ENCODE measurements around the gene SGCD. TPM values are rescaled to one million over a fixed set of nuclear protein-coding genes. Genes with fewer than 3 reads are reported as not detected.

Gene SGCD
- total and polyA plus RNA-seq, 9 of the 15 experiments (the other 6 are each of a cell fraction or from before 2014, with no cell fraction given) = not detected

GRCh38 chr5:156456857-156457256, 129.9 kb downstream of the SGCD start:
- no peaks in the 10 kb centered on the region for H3K27me3 ChIP-seq (ENCODE audit: control insufficient read depth in 2 of 2, insufficient read depth in 2 of 2, low read length in 2 of 2)
- H3K9me3 ChIP-seq (replicated peaks; ENCODE audit: control insufficient read depth, insufficient read depth, low read depth, low read length) = no peaks in the 10 kb centered on the region
- FAIRE-seq = no peak
- H3K4me2 ChIP-seq (ENCODE audit: insufficient read depth, low read length) = no peak overlapping the region
- no peak for DNase-seq (ENCODE audit: extremely low read depth in 1 of 4, low spot score in 3 of 4)
- H3K4me1 ChIP-seq (replicated peaks in 1 of 2; ENCODE audit: control insufficient read depth in 2 of 2, insufficient read depth in 2 of 2, low read length in 2 of 2) = no peaks in the 10 kb centered on the region
- ATAC-seq = no peak
- H3K36me3 ChIP-seq (ENCODE audit: control insufficient read depth, insufficient read depth, low read length) = no peaks in the 10 kb centered on the region
- POLR2A ChIA-PET = no interaction called here
- H3K9me1 ChIP-seq (ENCODE audit: control insufficient read depth, insufficient read depth, low read length) = no peaks in the 10 kb centered on the region
- H3K4me3 ChIP-seq = no peak overlapping the region
- BruUV-seq (replicated peaks) = no TSS peak
- H2AFZ ChIP-seq (ENCODE audit: low read depth, low read length) = no peak overlapping the region
- no peak overlapping the region for H3K27ac ChIP-seq (ENCODE audit: extremely low read depth, low read depth, low read length)
- no peaks in the 10 kb centered on the region for H4K20me1 ChIP-seq (replicated peaks; ENCODE audit: control insufficient read depth, insufficient read depth, low read length)
- H3K9ac ChIP-seq (ENCODE audit: insufficient read depth in 1 of 2, low read depth in 2 of 2, low read length in 2 of 2) = no peak overlapping the region
- no peaks in the 10 kb centered on the region for H3K79me2 ChIP-seq (ENCODE audit: control insufficient read depth, insufficient read depth, low read length)
- CTCF ChIA-PET (ENCODE audit: low intra/inter-chr PET ratio) = no interaction called here
- intact Hi-C loops (cut with micrococcal nuclease) = no loop called here
- in situ Hi-C loops (cut with MboI) = no loop called here
- no peak for TF ChIP-seq ZBTB12 (CRISPR knock-in tag; IDR thresholded peaks at IDR 0.05)
- TF ChIP-seq AFF4 (CRISPR knock-in tag; IDR thresholded peaks at IDR 0.05) = no peak
- TF ChIP-seq ZNF699 (CRISPR knock-in tag; IDR thresholded peaks at IDR 0.05; ENCODE audit: insufficient replicate concordance) = no peak
- no peak for TF ChIP-seq SETDB1 (IDR thresholded peaks at IDR 0.05; ENCODE audit: low read length)
- TF ChIP-seq, protein P1, sequence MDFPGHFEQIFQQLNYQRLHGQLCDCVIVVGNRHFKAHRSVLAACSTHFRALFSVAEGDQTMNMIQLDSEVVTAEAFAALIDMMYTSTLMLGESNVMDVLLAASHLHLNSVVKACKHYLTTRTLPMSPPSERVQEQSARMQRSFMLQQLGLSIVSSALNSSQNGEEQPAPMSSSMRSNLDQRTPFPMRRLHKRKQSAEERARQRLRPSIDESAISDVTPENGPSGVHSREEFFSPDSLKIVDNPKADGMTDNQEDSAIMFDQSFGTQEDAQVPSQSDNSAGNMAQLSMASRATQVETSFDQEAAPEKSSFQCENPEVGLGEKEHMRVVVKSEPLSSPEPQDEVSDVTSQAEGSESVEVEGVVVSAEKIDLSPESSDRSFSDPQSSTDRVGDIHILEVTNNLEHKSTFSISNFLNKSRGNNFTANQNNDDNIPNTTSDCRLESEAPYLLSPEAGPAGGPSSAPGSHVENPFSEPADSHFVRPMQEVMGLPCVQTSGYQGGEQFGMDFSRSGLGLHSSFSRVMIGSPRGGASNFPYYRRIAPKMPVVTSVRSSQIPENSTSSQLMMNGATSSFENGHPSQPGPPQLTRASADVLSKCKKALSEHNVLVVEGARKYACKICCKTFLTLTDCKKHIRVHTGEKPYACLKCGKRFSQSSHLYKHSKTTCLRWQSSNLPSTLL (IDR thresholded peaks at IDR 0.05) = no peak
- no peak for TF ChIP-seq NFE2L1 (tag; IDR thresholded peaks at IDR 0.05; ENCODE audit: borderline replicate concordance, low read depth)
- no peak for TF ChIP-seq TSC22D4 (tag; IDR thresholded peaks at IDR 0.05)
- no peak for TF ChIP-seq KLF13 (tag; IDR thresholded peaks at IDR 0.05; ENCODE audit: borderline replicate concordance, low read depth)
- no peak for TF ChIP-seq CEBPB (tag; IDR thresholded peaks at IDR 0.05)
- TF ChIP-seq THAP7 (CRISPR knock-in tag; IDR thresholded peaks at IDR 0.05) = no peak
- TF ChIP-seq EHMT2 (IDR thresholded peaks at IDR 0.05) = no peak
- TF ChIP-seq HDAC3 (IDR thresholded peaks at IDR 0.05; ENCODE audit: borderline replicate concordance, partially characterized antibody) = no peak
- TF ChIP-seq HDAC1 (IDR thresholded peaks at IDR 0.05) = no peak
- TF ChIP-seq, protein P2, sequence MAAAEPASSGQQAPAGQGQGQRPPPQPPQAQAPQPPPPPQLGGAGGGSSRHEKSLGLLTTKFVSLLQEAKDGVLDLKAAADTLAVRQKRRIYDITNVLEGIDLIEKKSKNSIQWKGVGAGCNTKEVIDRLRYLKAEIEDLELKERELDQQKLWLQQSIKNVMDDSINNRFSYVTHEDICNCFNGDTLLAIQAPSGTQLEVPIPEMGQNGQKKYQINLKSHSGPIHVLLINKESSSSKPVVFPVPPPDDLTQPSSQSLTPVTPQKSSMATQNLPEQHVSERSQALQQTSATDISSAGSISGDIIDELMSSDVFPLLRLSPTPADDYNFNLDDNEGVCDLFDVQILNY (CRISPR knock-in tag; IDR thresholded peaks at IDR 0.05) = no peak
